Activated gamma-delta T cell treated with Interleukin-2 at 50 U/mL for 16 hours (primary cell): ENCODE data around the gene HELLS.
"Not testable (repeated sequence)": the region's sequence is repeated elsewhere in the genome, so short reads cannot be mapped to it uniquely, and the experiment has no call there.

Experiments
- DNase-seq: peaks from one replicate; pipeline ENCODE4 v3.0.0-alpha.2; 2020

HELLS gene

DNA sequence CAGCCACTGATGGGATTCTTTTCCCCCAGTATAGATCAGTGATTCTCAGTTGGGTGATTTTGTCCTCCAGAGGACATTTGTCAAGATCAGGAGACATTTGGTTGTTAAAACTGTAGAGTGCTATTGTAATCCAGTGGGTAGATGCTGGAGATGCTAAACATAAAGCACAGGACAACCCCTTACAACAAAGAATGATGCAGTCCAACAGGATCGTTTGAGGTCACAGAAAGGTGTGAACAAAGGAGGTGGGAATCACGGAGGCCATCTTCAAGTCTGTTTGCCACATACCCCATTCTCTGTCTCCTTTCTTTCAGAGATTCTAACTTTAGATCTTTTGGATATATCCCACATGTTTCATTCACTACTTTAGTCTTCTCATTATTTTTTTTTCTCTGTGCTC, 69.0 kb downstream of the HELLS start:
- no peak for DNase-seq

DNA sequence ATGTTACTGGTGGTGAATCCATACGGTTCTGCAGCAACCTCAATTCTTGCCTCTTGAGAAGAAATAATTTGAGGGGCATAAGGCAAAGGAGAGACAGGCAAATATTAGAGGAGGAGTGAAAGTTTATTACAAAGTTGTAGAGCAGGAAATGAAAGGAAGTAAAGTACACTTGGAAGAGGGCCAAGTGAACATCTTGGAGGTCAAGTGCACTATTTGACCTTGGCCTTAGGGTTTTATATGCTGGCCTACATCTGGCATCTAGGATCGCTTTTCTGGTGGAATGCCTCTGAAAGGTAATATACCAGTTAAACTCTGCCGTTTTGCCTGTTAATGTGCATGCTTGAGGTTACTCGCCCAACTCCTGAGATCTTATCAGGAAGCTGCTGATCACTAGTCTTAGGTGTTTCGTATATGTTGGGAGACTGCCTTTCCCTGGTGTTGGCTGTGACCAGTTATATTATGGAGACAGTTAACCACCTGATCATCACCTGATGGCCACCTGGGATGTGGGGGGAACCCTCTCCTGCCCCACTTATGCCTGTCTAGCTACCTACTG, 71.9 kb downstream of the HELLS start:
- no peak for DNase-seq

DNA sequence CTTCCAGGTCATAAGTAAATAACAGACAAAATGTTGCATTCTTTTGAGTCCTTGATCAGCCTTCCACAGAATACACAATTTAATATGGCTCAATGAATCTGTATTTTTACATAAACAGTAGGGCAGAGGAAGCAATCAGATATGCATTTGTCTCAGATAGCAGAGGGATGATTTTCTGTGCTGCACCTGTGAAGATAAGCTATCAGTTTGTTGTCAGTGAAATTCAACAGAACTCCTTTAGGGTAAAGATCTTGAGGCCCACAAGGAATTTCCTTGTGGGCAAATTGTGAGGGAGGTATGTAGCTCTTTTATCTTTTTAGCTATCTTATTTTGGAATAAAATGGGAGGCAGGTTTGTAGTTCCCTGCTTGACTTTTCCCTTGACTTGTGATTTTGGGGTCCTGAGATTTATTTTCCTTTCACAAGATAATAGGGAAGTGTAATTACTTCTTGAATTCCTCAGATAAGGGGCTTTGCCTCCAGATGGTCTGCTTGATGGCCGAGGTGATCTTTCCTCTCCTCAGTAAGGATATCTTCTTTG, 77.1 kb downstream of the HELLS start:
- DNase-seq, result no peak

DNA sequence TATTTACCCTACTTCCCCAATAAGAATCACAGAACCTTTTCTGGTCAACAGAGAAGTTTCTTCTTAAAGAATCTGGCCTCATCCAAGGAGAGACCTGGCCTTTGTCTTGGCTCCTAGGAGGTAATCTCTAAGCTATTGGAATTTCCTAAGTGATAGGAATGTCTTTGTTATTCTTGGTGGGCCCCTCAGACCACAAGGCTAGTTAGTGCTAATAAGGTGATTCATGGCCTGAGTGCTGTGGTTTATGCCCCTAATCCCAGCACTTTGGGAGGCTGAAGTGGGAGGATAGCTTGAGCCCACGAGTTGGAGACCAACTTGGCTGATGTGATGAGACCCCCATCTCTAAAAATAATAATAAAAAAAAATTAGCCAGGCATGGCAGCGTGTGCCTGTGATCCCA, 78.0 kb downstream of the HELLS start:
- DNase-seq, result no peak

DNA sequence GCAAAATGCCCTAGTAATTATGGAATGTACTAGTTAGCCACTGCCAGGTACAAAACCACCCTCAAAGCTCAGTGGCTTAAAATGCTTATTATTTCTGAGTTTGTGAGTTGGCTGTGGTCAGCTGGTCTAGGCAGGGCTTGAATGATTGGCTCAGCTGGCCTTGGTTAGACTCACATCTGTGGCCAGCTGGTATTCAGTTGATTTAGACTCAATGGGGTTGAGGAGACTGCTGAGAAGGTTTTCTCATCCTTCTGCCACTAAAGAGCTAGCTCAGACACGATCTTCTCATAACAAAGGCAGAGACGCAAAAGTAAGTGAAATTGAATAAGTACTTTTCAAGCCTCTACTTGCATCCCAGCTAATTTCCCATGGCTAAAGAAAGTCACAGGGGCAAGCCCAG, 80.9 kb downstream of the HELLS start:
- DNase-seq, result no peak

DNA sequence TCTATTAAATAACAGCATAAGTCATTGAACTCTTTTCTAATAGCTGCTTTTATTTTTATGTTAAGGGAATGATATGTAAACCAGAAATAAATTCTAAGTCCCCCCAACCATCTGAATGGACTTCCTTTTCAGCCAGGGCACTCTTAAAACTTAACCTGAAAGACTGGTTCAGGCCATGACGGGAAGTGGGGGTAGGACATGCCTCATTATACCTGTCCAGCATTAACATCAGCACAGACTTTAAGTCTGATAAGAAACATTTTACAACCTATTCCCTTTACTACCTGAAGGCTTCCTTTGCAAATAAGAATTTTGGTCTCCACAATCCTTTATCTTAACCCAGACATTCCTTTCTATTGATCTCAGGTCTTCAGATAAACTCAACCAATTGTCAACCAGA, 81.9 kb downstream of the HELLS start:
- no peak for DNase-seq

DNA sequence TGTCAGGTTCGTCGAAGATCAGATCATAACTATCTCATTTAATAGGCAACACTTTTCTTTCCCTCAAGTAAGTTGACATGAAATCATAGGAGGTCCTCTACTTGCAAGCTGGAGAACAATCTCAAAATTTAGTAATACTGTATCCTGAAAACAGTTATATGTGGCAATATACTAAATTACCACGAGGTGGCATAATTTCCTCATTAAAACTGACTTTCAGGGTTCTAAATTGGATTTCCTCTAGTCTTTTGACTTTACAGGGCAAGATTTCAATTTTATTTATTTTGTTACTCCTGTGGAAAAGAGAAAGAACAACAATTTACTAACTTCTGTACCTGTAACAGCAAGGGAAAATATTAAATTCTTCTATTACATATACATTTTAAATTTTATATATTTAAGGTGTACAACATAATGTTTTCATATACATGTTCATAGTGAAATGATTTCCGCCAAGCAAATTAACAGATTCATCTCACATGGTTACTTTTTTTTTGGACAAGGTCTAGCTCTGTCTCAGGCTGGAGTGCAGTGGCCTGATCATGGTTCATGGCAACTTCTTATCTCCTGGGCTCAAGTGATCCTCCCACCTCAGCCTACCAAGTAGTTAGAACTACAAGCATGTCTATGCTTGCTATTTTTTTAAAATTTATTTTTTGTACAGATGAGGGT, 84.6 kb downstream of the HELLS start:
- DNase-seq, result no peak

DNA sequence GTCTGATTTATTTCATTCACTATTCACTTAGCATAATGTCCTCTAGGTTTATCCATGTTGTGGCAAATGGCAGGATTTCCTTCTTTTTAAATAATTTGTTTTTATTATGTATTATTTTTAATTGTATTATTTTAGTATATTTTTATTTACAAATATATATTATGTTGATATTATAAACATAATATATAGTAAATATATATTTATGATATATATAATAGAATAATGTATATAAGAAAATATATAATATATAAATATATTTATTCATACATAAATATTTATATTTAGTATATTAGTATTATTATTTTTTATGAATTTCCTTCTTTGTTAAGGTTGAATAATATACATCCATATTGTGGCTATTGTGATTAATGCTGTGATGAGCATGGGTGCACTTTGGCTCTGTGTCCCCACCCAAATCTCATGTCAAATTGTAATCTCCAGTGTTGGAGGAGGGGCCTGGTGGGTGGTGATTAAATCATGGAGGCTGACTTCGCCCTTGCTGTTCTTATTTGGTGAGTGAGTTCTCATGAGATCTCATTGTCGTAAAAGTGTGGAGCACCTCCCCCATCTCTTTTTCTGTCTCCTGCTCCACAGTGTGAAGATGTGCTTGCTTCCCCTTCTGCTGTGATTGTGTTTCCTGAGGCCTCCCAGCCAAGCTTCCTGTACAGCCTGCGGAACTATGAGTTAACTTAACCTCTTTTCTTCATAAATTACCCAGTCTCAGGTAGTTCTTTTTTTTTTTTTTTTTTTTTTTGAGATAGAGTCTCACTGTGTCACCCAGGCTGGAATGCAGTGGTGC, 85.7 kb downstream of the HELLS start:
- DNase-seq, result no peak

DNA sequence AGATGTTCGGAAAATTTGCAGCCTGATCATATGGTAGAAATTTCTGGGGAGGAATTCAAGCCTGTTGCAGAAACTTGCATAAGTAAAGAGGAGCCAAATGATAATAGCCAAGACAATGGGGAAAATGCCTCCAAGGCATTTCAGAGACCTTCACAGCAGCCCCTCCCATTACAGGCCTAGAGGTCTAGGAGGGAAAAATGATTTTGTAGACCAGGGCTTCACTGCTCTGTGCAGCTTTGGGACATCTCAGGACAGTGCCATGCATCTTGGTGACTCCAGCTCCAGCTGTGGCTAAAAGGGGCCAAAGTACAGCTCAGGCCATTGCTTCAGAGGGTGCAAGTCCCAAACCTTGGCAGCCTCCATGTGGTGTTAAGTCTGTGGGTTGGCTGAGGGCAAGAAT, 87.4 kb downstream of the HELLS start:
- DNase-seq, result no peak

DNA sequence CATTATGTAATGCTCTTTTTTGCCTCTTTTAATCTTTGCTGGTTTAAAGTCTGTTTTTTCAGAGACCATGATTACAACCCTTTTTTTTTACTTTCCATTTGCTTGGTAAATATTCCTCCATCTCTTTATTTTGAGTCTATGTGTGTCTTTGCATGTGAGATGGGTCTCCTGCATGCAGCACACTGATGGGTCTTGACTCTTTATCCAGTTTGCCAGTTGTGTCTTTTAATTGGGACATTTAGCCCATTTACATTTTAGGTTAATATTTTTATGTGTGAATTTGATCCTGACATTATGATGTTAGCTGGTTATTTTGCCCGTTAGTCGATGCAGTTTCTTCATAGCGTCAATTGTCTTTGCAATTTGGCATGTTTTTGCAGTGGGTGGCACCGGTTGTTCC, 92.5 kb downstream of the HELLS start:
- not testable (repeated sequence) for DNase-seq

DNA sequence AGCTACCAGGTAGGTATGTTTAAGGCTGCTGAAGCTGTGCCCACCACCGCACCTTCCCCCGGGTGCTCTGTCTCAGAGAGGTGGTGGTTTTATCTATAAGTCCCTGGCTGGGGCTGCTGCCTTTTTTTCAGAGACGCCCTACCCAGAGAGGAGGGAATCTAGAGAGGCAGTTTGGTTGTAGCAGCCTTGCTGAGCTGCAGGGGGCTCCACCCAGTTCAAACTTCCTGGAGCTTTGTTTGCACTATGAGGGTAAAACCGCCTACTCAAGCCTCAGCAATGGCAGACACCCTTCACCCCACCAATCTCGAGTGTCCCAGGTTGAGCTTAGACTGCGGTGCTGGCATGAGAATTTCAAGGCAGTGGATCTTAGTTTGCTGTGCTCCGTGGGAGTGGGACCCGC, 94.3 kb downstream of the HELLS start:
- DNase-seq, result no peak

DNA sequence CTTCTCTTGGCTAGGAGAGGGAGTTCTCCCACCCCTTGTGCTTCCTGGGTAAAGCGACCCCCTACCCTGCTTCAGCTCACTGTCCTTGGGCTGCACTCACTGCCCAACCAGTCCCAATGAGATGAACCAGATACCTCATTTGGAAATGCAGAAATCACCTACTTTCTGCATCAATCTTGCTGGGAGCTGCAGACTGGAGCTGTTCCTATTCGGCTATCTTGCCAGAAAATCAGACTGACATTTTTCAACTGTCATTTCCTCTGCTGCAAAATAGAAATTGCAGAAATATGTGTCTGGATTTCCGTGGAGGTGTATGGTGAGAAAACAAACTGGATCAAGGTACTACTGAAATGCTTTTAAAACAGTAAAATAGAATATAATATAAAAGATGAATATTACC, 95.0 kb downstream of the HELLS start:
- no peak for DNase-seq

DNA sequence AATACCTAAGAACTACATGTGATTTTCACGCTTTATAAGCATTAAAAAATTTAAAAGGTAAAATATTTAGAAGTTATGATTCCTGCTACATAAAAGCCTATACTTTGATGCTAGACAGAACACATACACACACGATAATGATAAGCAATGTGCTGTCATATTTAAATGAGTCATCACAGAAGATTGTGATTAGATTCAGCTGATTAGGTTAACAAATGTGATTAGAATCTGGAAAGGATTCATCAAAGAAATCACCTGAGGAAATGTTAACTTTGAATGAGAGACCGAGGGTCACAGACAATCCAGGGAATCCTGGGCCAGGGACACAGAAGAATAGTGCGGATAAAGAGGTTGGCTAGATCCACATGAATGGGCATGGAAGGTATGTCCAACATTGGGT, 95.9 kb downstream of the HELLS start:
- no peak for DNase-seq

DNA sequence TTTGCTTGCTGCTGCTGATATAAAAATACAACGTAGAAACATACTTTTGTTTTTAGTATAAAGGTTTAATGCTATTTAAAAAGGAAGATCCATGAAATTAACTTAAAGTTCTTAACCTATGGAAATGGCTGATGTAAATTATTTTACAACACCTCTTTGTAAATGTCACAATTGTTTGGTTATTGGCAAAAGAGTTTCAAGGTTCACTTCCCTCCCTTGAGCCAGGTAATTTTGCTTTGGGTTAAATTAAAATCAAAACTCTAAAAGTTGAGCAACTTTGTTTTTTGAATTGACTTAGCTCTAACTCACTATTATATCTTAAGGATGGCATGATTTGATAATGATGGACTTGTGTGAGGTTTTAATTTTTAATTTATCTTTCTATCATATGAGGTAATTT, 98.8 kb downstream of the HELLS start:
- no peak for DNase-seq

DNA sequence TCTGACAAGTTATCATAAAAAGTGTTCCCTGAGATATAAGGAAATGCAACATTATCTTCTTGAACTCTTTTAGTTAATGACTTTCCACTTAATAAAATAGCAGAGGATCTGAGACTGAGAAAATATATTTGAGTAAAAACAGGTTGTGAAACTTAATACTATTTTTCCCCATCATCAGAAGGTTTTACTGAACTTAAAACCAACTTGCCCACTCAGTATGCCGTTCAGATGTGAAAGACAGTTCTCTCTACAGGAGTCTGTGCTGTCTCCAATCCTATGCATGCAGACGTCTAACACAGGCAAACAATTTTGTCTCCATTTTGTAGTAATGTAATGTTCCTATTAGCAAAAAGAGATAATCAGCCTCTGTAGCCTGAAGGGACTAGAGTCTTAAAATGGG, 99.7 kb downstream of the HELLS start:
- no peak for DNase-seq
